Mesenchymal stem cell (in vitro differentiated cells and primary cell): ENCODE data around the gene SLC9A6.
A peak's percentile ranks its signal among the peaks of the same experiment; 100 is the strongest.
"Not testable (repeated sequence)": the region's sequence is repeated elsewhere in the genome, so short reads cannot be mapped to it uniquely, and the experiment has no call there.

Source experiments
- DNase-seq: peaks from one replicate; pipeline ENCODE4 v3.0.0-alpha.2; 2013
- H2AFZ ChIP-seq: one replicate; pipeline ENCODE4 v1.6.1; 2013; ENCODE audit warnings: low read depth, mild to moderate bottlenecking, control low read depth, inconsistent platforms, low read length, moderate library complexity
- H2AK5ac ChIP-seq: 2 replicates; pipeline ENCODE4 v1.6.1; 2013; ENCODE audit warnings: low read length, moderate library complexity, mild to moderate bottlenecking, inconsistent platforms; ENCODE audit not compliant: severe bottlenecking
- H2BK120ac ChIP-seq: one replicate; pipeline ENCODE4 v1.6.1; 2013; ENCODE audit warnings: low read depth, mild to moderate bottlenecking, inconsistent platforms, low read length, moderate library complexity
- H2BK12ac ChIP-seq, 2 experiments: one replicate each; pipeline ENCODE4 v1.6.1; 2013; ENCODE audit warnings: inconsistent platforms in 2 of 2, low read length in 2 of 2, mild to moderate bottlenecking in 2 of 2, moderate library complexity in 2 of 2, control low read depth in 1 of 2
- H2BK15ac ChIP-seq: one replicate; pipeline ENCODE4 v1.6.1; 2013; ENCODE audit warnings: mild to moderate bottlenecking, low read depth, inconsistent platforms; ENCODE audit not compliant: poor library complexity, severe bottlenecking
- H2BK5ac ChIP-seq: 2 replicates; pipeline ENCODE4 v1.6.1; 2013; ENCODE audit warnings: low read depth, mild to moderate bottlenecking, low read length, control low read depth, inconsistent platforms; ENCODE audit not compliant: poor library complexity, severe bottlenecking
- H3K14ac ChIP-seq, 2 experiments: one replicate each; pipeline ENCODE4 v1.6.1; 2013; ENCODE audit warnings: inconsistent platforms in 2 of 2, low read length in 2 of 2, control low read depth in 1 of 2, mild to moderate bottlenecking in 1 of 2, moderate library complexity in 1 of 2
- H3K18ac ChIP-seq, 2 experiments: one replicate each; pipeline ENCODE4 v1.6.1; 2013; ENCODE audit warnings: inconsistent platforms in 2 of 2, low read length in 2 of 2, control low read depth in 1 of 2, low read depth in 1 of 2, mild to moderate bottlenecking in 1 of 2
- H3K23ac ChIP-seq, 2 experiments: one replicate each; pipeline ENCODE4 v1.6.1; 2013; ENCODE audit warnings: inconsistent platforms in 2 of 2, low read length in 2 of 2, mild to moderate bottlenecking in 2 of 2, moderate library complexity in 2 of 2, control low read depth in 1 of 2
- H3K27ac ChIP-seq: 2 replicates; pipeline ENCODE4 v1.5.1; 2013; ENCODE audit warnings: mild to moderate bottlenecking, moderate library complexity, low read length, control low read depth, inconsistent platforms; ENCODE audit not compliant: poor library complexity, severe bottlenecking
- H3K27me3 ChIP-seq, 2 experiments: 2 replicates each; pipeline versions ENCODE4 v1.6.1 to v1.7.0; 2013; ENCODE audit warnings: low read length in 2 of 2, mild to moderate bottlenecking in 2 of 2, moderate library complexity in 2 of 2, control low read depth in 1 of 2, inconsistent platforms in 1 of 2; ENCODE audit not compliant: control insufficient read depth in 1 of 2, insufficient read depth in 1 of 2
- H3K36me3 ChIP-seq, 2 experiments: 2 replicates each; pipeline versions ENCODE4 v1.6.1 to v1.7.0; 2013; ENCODE audit warnings: low read length in 2 of 2, control low read depth in 1 of 2, inconsistent platforms in 1 of 2, low read depth in 1 of 2, mild to moderate bottlenecking in 1 of 2; ENCODE audit not compliant: insufficient read depth in 2 of 2, control insufficient read depth in 1 of 2
- H3K4ac ChIP-seq, 2 experiments: one replicate each; pipeline ENCODE4 v1.6.1; 2013; ENCODE audit warnings: inconsistent platforms in 2 of 2, low read length in 2 of 2, mild to moderate bottlenecking in 2 of 2, moderate library complexity in 2 of 2, control low read depth in 1 of 2, low read depth in 1 of 2
- H3K4me1 ChIP-seq: 2 replicates; pipeline ENCODE4 v1.6.1; 2013; ENCODE audit warnings: low read depth, low read length, control low read depth; ENCODE audit not compliant: control insufficient read depth, insufficient read depth
- H3K4me2 ChIP-seq: 2 replicates; pipeline ENCODE4 v1.6.1; 2013; ENCODE audit warnings: low read length, mild to moderate bottlenecking, inconsistent platforms; ENCODE audit not compliant: poor library complexity, severe bottlenecking
- H3K4me3 ChIP-seq, 2 experiments: 2 replicates each; pipeline versions ENCODE4 v1.5.1 to v1.7.0; 2013; ENCODE audit warnings: low read length in 2 of 2, mild to moderate bottlenecking in 2 of 2, control low read depth in 1 of 2, low read depth in 1 of 2; ENCODE audit not compliant: insufficient read depth in 1 of 2
- H3K79me1 ChIP-seq: replicated peaks from 2 replicates; pipeline ENCODE4 v1.6.1; 2013; ENCODE audit warnings: mild to moderate bottlenecking, control low read depth, low read length, inconsistent platforms; ENCODE audit not compliant: poor library complexity, severe bottlenecking
- H3K9ac ChIP-seq: 2 replicates; pipeline ENCODE4 v1.7.0; 2013; ENCODE audit warnings: mild to moderate bottlenecking, low read length, moderate library complexity
- H3K9me3 ChIP-seq: 2 replicates; pipeline ENCODE4 v1.7.0; 2013; ENCODE audit warnings: mild to moderate bottlenecking, low read length; ENCODE audit not compliant: control insufficient read depth
- H4K8ac ChIP-seq: one replicate; pipeline ENCODE4 v1.6.1; 2013; ENCODE audit warnings: inconsistent platforms, mild to moderate bottlenecking, low read length, moderate library complexity
- H4K91ac ChIP-seq: one replicate; pipeline ENCODE4 v1.6.1; 2013; ENCODE audit warnings: mild to moderate bottlenecking, low read length, inconsistent platforms
- WGBS: methylation state at CpG from one replicate; pipeline ENCODE4 v1.1.7; 2013; ENCODE audit warnings: mixed read lengths; 5-methylcytosine and 5-hydroxymethylcytosine counted together

The SLC9A6 gene

DNA sequence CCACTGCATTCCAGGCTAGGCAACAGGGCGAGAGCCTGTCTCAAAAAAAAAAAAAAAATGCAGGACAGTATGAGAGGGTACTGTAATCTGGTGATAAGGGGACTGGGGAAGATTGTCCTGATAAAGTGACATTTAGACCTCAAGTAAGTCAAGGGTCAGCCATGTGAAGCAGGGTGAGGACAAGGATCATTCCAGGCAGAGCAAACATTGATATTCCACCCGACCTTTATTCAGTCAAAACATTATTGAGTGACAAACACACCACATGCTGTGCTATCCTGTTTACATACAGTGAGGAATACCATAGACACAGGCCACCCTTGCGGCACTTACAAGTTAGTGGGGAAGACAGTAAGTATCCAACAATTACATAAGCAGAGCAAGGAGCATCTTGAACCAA, 64.4 kb downstream of the SLC9A6 start:
- Histone ChIP-seq H3K36me3 (no peaks in the 10 kb centered on the region), H3K23ac (no peak overlapping the region), H3K4me2 (no peak overlapping the region), H4K8ac (no peak overlapping the region), H3K14ac (no peak overlapping the region), H2BK5ac (no peak overlapping the region), H3K9me3 (no peaks in the 10 kb centered on the region), H3K27me3 (peaks cover 0 to 34% of the 10 kb centered on the region in 2 experiments), H3K9ac (no peak overlapping the region), H3K4me3 (no peak overlapping the region), H3K27ac (no peak overlapping the region), H3K18ac (no peak overlapping the region), H3K4me1 (peaks cover 5% of the 10 kb centered on the region), H2BK120ac (no peak overlapping the region), H4K91ac (no peak overlapping the region), H3K79me1 (no peaks in the 10 kb centered on the region), H2AK5ac (no peak overlapping the region), H2BK15ac (no peak overlapping the region), H2BK12ac (no peak overlapping the region), H3K4ac (no peak overlapping the region), H2AFZ (no peak overlapping the region)
- WGBS, result 89% methylated on average over 3 of the region's 3 CpGs
- no peak for DNase-seq

DNA sequence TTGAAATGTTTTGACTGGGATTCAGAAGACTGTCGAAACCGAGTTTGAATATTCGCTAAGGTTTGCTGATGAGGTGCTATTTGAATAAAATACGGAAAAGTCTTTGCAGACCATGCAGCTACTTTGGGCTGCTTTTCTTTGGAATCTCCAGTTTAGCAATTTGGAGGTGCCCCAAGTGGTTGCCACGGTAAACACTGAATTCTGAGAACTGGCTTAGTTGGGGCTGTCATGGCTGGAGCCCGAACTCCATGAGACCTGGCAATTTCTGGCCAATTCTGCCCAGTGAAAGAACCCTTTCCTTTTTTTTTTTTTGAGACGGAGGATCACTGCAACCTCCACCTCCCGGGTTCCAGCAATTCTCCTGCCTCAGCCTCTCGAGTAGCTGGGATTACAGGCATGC, 65.6 kb downstream of the SLC9A6 start:
- H2BK120ac ChIP-seq, H3K36me3 ChIP-seq, DNase-seq, H3K4me2 ChIP-seq, H3K9me3 ChIP-seq, H2AFZ ChIP-seq, H2BK5ac ChIP-seq, H2BK15ac ChIP-seq, H3K27ac ChIP-seq, H2BK12ac ChIP-seq, H3K4me1 ChIP-seq, H3K9ac ChIP-seq, H3K23ac ChIP-seq, H3K18ac ChIP-seq, H4K91ac ChIP-seq, H2AK5ac ChIP-seq, H3K79me1 ChIP-seq, H3K14ac ChIP-seq, H4K8ac ChIP-seq, H3K4me3 ChIP-seq, H3K4ac ChIP-seq: not testable (repeated sequence)
- 93% methylated on average over 6 of the region's 9 CpGs for WGBS
- peaks cover 0 to 28% of the 10 kb centered on the region in 2 experiments for H3K27me3 ChIP-seq

DNA sequence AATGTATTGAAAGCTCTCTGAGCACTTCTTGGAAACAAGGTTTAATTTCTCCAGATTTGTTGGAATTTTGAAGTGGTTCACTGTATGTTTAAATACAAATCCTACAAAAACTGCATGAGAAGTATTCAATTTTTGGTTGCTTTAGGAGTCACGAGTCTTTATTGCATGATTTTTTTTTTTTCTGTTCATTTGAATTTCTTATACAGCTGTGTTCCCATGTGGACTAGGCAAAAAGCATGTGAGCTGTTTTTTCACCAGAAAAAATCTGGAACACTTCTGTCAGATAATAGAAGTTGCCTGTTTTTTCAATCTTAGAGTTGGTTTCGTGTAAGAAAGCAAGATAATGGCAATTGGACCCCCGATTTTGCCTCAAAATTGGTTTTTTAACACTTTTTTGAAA, 66.4 kb downstream of the SLC9A6 start:
- no peak overlapping the region for H2AFZ ChIP-seq
- no peak overlapping the region for H3K4me2 ChIP-seq
- H3K14ac ChIP-seq, result no peak overlapping the region
- WGBS, result 96% methylated on average over 3 of the region's 3 CpGs
- H3K4ac ChIP-seq, result no peak overlapping the region
- H3K4me1 ChIP-seq, result peaks cover 5% of the 10 kb centered on the region
- no peak for DNase-seq
- H4K91ac ChIP-seq, result no peak overlapping the region
- H3K23ac ChIP-seq, result no peak overlapping the region
- no peak overlapping the region for H3K9ac ChIP-seq
- H2BK15ac ChIP-seq, result no peak overlapping the region
- no peak overlapping the region for H2BK120ac ChIP-seq
- H4K8ac ChIP-seq, result no peak overlapping the region
- no peak overlapping the region for H3K27ac ChIP-seq
- no peaks in the 10 kb centered on the region for H3K79me1 ChIP-seq
- H2BK5ac ChIP-seq, result no peak overlapping the region
- no peaks in the 10 kb centered on the region for H3K9me3 ChIP-seq
- H3K4me3 ChIP-seq, result no peak overlapping the region
- H3K27me3 ChIP-seq, result peaks cover 0 to 24% of the 10 kb centered on the region in 2 experiments
- no peaks in the 10 kb centered on the region for H3K36me3 ChIP-seq
- H2BK12ac ChIP-seq, result no peak overlapping the region
- no peak overlapping the region for H2AK5ac ChIP-seq
- no peak overlapping the region for H3K18ac ChIP-seq

DNA sequence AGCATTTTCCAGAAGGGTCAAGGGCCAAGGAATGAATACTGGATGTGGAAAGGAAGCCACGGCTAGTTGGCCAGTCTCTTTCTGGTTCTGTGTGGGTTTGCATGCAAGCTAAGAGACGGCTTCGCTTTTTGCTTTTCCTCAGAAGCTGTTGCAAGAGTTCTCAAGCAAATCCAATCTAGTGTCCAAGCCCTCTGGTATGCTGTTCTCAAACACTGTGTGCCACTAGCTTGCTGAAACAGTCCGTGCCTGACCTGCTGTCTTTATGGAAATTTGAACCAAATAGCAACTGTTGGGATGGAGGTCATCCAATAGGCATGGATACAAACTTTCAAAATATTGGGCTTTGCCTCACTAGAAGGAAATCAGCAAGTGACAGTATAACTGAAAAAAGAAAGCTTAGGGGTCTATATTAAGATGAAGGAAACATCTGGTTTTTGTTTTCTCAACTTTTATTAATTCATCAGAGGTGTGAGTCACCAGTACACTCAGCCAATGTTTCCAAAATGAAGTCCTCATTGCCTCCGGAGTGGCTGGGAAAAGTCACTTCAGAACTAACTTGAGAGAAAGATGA, 70.5 kb downstream of the SLC9A6 start:
- Histone ChIP-seq H3K79me1 (no peaks in the 10 kb centered on the region), H4K91ac (no peak overlapping the region), H3K14ac (no peak overlapping the region), H3K4me2 (no peak overlapping the region), H2BK15ac (no peak overlapping the region), H2AFZ (no peak overlapping the region), H3K9me3 (no peaks in the 10 kb centered on the region), H3K4ac (no peak overlapping the region), H3K4me1 (no peaks in the 10 kb centered on the region), H2BK5ac (no peak overlapping the region), H2BK120ac (no peak overlapping the region), H3K9ac (peak overlapping the region; percentile 91), H2BK12ac (no peak overlapping the region), H3K36me3 (no peaks in the 10 kb centered on the region), H3K27ac (no peak overlapping the region), H3K4me3 (peak overlapping the region in 1 of 2 experiments; percentile 53), H3K18ac (no peak overlapping the region), H3K23ac (no peak overlapping the region), H2AK5ac (no peak overlapping the region), H4K8ac (no peak overlapping the region), H3K27me3 (peaks cover 0 to 25% of the 10 kb centered on the region in 2 experiments)
- WGBS, result 65% methylated on average over 4 of the region's 5 CpGs
- DNase-seq, result peak; percentile 90
